NOMO-1 (cell line): ENCODE results near the gene IGSF21.

Experiments
- DNase-seq, 2 experiments: peaks; one replicate each; lab custom pipeline; 2025; ENCODE audit not compliant: unreplicated experiment in 2 of 2; lab: John Stamatoyannopoulos, UW

Gene IGSF21

DNA sequence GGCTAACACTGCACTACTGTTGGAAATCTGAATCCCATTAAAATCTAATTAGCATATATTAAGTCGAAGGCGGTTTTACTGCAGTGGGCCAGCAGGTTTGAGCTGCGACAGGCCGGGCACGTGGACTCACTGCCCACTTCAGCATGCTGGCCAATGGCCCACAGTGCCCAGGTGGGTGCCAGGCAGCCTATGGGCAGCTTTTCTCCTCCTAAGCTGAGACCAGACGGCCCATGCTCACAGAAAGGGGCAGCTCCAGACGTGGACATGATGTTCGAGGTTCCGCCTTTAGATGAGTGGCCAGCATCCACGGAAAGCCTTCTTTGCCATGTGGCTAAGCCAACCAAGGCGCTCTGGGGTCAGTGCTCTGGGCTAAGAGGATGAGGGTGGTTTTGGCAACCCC, 283.4 kb downstream of the IGSF21 start:
- DNase-seq: no peak

- no peak for DNase-seq
Measured at GRCh38 chr1:18394563-18395156, 287.1 kb downstream of the IGSF21 start.

- no peak for DNase-seq
Measured at GRCh38 chr1:18396247-18396980, 288.8 kb downstream of the IGSF21 start.

GRCh38 chr1:18397641-18398040, 290.0 kb downstream of the IGSF21 start:
- DNase-seq: no peak

DNA sequence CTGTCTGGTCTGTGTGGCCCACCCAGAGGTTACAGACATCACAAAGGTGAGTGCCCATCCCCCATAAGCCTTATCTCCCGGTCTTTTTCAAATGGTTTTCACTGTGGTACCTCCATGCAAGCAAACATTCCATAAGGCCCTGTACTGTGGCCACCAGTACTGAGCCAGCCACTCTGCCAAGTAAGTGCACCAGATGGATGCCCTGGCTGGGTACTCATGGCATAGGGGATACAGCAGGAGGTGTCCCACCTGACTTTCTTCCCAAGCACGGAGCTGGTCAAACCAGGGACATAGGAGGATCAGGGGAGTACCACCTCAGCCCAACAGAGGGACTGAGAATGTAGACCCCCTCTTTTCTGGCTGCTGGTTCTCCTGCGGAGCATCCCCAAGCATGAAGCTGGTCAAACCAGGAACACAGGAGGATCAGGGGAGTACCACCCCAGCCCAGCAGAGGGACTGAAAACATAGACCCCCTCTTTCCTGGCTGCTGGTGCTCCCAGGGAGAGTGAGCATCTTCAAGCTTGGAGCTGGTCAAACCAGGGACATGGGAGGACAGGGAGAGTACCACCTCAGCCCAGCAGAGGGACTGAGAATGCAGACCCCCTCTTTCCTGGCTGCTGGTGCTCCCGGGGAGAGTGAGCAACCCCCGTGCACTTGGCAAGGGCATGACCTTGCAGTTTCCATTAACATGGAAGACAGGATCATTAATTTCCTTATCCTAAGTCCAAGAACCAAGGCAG, 291.4 kb downstream of the IGSF21 start:
- DNase-seq: no peak

GRCh38 chr1:18400347-18401102, 292.9 kb downstream of the IGSF21 start:
- no peak for DNase-seq

GRCh38 chr1:18401921-18402320, 294.3 kb downstream of the IGSF21 start:
- no peak for DNase-seq

DNA sequence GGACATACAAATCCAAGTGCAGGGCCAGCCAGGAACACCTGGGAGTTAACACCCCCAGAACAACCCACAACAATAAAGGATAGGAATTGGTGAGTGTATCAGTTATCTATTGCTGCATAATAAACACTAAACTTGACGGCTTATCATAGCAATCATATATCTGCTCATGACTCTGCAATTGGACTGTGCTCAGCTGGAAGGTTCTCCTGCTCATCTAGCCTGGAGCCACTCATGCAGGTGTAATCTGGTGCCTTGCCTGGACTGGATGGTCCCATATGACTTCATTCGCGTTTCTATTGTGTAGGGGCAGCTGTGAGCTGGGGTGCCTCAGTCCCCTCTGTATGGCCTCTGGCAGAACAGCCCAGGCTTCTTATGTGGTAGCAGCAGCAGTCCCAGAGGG, 296.9 kb downstream of the IGSF21 start:
- DNase-seq: no peak

GRCh38 chr1:18407166-18408045, 299.8 kb downstream of the IGSF21 start:
- DNase-seq: no peak

DNA sequence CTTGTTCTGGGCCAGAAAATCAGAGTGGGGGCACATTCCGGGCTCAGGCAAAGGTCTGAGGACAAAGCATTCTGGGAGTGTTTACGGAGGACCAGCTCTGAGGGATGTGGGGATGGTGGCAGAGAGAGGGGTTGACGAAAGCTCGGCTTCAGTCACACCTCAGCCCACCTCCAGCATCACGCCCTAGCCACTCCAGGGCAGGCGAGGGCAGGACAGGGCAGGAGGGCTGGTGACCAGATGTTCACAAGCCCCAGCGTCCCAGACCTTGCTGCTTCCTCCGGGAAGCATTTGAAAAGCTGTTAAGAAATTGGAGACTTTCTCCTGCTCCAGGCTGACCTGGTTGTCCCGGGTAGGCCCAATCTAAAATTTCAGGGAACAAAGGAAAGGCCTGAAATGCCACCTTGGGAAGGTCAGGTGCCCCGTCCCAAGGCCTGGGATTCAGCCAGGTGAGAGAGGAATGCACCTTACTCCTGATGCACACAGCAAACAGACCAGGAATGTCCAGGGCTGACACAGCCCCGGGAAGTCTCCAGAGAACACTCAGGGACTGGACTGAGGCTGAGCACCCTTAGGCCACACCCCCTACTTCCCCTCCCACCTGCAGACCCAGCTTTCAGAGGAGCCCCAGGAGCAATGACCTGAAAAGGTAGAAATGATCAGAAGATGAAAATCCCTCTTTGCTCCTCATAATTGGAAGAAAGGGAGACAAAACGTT, 301.2 kb downstream of the IGSF21 start:
- DNase-seq: no peak

GRCh38 chr1:18409609-18410237, 302.1 kb downstream of the IGSF21 start:
- DNase-seq: no peak

DNA sequence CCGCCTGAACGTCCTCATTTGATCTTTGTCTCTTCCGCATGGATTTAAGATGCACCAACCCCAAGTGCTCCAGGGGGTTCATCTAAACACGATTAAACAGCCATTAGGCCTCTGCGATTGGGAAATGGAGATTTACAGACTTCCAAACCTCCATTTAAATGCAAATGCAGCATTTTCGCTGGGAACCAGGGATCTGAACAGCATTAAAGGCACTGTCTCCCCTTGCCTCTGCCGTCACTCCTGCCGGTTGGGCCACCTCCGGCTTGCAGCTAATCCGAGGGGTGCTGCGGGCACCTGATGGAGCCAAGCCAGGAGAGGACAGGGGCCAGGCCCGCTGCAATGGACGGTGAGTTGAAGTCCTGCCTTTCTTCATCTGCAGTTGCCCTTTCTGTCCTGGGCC, 302.8 kb downstream of the IGSF21 start:
- DNase-seq: no peak

DNA sequence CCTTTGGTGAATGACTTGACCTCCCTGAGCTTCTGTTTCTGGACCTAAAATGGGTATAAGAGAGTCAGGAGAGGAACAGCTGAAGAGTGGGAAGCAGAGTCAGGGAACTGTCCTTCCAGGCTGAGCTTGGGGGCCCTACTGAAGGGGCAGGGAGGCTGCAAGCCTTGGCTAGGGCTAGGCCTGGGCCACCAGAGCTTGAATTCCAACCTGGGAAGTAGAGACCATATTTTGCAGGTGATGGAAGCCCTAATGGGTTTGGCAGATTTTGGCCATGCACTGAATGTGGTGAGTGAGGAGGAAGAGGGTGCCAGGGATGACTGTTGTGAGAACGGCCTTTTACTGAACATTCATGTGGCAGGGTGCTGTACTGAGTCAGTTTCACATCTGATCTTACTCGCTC, 303.7 kb downstream of the IGSF21 start:
- no peak for DNase-seq

GRCh38 chr1:18411820-18412641, 304.4 kb downstream of the IGSF21 start:
- no peak for DNase-seq

- no peak for DNase-seq
Measured at GRCh38 chr1:18412882-18413353, 305.3 kb downstream of the IGSF21 start.

GRCh38 chr1:18413541-18414305, 306.1 kb downstream of the IGSF21 start:
- no peak for DNase-seq

DNA sequence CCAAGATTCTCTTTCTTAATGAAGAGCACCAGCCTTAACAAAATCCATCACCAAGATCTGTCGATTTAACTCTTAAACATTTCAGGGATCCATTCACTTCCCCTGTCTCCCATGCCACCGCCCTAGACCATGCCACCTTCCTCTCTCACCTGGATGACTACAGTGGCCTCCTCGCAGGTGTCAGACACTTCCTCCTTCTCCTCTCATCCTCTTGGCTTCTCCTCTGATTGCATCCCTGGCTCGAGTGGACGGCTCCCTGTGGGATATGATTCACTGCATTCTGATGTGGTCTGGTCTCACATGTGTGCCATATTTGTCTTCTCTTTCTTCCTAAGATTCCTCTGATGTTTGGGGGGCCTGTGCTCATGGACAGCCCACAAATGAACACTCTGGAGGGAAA, 306.7 kb downstream of the IGSF21 start:
- DNase-seq: no peak
